Glutamatergic neuron (in vitro differentiated cells): Measurements from ENCODE around the gene ITSN1. TPM values are rescaled to one million over a fixed set of nuclear protein-coding genes. Genes with fewer than 3 reads are reported as not detected.
"Not testable (repeated sequence)": the region's sequence is repeated elsewhere in the genome, so short reads cannot be mapped to it uniquely, and the experiment has no call there.

Experiments used
- DNase-seq: peaks from one replicate; pipeline ENCODE4 v3.0.0; 2022
- H3K27ac Mint-ChIP-seq: one replicate; pipeline ENCODE4 v1.8.0; 2020; ENCODE audit warnings: mild to moderate bottlenecking, mixed read lengths, inconsistent platforms; ENCODE audit not compliant: unreplicated experiment
- H3K27me3 Mint-ChIP-seq: one replicate; pipeline ENCODE4 v1.8.0; 2020; ENCODE audit warnings: mild to moderate bottlenecking, moderate library complexity, mixed read lengths, inconsistent platforms; ENCODE audit not compliant: unreplicated experiment
- H3K36me3 Mint-ChIP-seq: one replicate; pipeline ENCODE4 v1.8.0; 2020; ENCODE audit warnings: mild to moderate bottlenecking, mixed read lengths, inconsistent platforms; ENCODE audit not compliant: unreplicated experiment
- H3K4me1 Mint-ChIP-seq: one replicate; pipeline ENCODE4 v1.8.0; 2020; ENCODE audit warnings: mild to moderate bottlenecking, low read depth, mixed read lengths, inconsistent platforms; ENCODE audit not compliant: unreplicated experiment
- H3K4me3 Mint-ChIP-seq: one replicate; pipeline ENCODE4 v1.8.0; 2020; ENCODE audit warnings: mild to moderate bottlenecking, mixed read lengths, inconsistent platforms; ENCODE audit not compliant: unreplicated experiment
- H3K9me3 Mint-ChIP-seq: one replicate; pipeline ENCODE4 v1.8.0; 2020; ENCODE audit warnings: mild to moderate bottlenecking, moderate library complexity, mixed read lengths, inconsistent platforms; ENCODE audit not compliant: unreplicated experiment
- long read RNA-seq: library from polyadenylated mRNA; unstranded; transcript quantifications from one replicate; pipeline ENCODE4 v2.0.0, GENCODE V29; 2020; ENCODE audit not compliant: unreplicated experiment
- total RNA-seq: library from RNA; stranded (reverse); fragmentation: NEBNext Ultra II Directional; extraction: Animal tissue kit (Norgen Biotek cat#: 25700); gene quantifications from one replicate; pipeline ENCODE4 v1.2.1, GENCODE V29; 2021; ENCODE audit not compliant: unreplicated experiment
- TF ChIP-seq, protein P1 (sequence below): fragments of 200-600 bp; sonication (generic); IDR thresholded peaks from one replicate; pipeline ENCODE4 v1.5.0; 2021; ENCODE audit not compliant: partially characterized antibody, unreplicated experiment

ITSN1 gene
- total RNA-seq, result 89.1 TPM
- long read RNA-seq, partial matches to known transcripts, result 25 of 32 reads
- long read RNA-seq, other reads (novel, unspliced or antisense), result 7 of 32 reads

DNA sequence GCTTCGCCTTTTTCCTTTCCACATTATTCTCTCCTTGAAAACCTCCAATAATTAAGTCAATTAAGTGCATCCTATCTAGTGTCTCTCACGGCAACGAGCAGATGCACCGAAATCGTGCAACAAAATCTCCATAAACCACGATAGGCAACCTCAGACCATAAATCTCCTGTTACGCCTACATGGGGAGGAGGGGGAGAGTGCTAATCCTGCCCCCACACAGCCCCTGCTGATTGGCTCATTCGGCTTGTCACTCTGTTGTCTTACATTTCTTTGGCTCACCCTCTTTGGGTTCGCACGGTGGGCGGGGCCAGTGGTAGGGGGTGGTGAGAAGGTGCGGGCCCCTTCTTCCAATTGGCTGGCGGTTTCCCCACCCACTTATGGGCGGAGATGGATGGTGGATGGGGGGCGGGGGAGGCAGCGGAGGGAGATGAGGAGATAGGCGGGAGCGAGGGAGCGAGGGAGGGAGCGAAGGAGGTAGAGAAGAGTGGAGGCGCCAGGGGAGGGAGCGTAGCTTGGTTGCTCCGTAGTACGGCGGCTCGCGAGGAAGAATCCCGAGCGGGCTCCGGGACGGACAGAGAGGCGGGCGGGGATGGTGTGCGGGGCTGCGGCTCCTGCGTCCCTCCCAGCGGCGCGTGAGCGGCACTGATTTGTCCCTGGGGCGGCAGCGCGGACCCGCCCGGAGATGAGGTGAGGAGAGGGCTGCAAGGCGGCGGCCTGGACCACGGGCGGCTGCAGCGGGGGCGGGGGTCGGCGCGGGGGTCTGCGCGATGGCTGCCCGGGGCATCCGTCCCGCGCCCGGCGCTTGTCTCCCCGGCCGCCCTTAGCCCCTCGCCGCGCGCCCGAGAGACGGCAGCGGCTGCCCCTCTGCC, at the start of gene ITSN1:
ITSN1 (plus strand) TSS at position 475 of the 869 bp plus-strand sequence. CDS start 76,328 bp downstream, outside the sequence.
- H3K36me3 Mint-ChIP-seq, result no peaks in the 10 kb centered on the region
- TF ChIP-seq, protein P1, sequence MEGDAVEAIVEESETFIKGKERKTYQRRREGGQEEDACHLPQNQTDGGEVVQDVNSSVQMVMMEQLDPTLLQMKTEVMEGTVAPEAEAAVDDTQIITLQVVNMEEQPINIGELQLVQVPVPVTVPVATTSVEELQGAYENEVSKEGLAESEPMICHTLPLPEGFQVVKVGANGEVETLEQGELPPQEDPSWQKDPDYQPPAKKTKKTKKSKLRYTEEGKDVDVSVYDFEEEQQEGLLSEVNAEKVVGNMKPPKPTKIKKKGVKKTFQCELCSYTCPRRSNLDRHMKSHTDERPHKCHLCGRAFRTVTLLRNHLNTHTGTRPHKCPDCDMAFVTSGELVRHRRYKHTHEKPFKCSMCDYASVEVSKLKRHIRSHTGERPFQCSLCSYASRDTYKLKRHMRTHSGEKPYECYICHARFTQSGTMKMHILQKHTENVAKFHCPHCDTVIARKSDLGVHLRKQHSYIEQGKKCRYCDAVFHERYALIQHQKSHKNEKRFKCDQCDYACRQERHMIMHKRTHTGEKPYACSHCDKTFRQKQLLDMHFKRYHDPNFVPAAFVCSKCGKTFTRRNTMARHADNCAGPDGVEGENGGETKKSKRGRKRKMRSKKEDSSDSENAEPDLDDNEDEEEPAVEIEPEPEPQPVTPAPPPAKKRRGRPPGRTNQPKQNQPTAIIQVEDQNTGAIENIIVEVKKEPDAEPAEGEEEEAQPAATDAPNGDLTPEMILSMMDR, result no peak
- H3K27ac Mint-ChIP-seq, result peak within 1 kb of the TSS; percentile 95
- H3K9me3 Mint-ChIP-seq, result peaks cover 10% of the 10 kb centered on the region
- peak within 1 kb of the TSS; percentile 97 for H3K4me3 Mint-ChIP-seq
- peaks cover 3% of the 10 kb centered on the region for H3K27me3 Mint-ChIP-seq
- peaks cover 10% of the 10 kb centered on the region for H3K4me1 Mint-ChIP-seq
- peak; percentile 100 for DNase-seq

- Mint-ChIP-seq H3K4me1 (no peaks in the 10 kb centered on the region), H3K27me3 (no peaks in the 10 kb centered on the region), H3K9me3 (no peaks in the 10 kb centered on the region), H3K4me3 (no peak overlapping the region), H3K36me3 (no peaks in the 10 kb centered on the region), H3K27ac (no peak overlapping the region)
- TF ChIP-seq, protein P1, result no peak
- DNase-seq, result no peak
Observed at GRCh38 chr21:33598051-33598450, 44.2 kb upstream of the ITSN1 start.

- Mint-ChIP-seq H3K27ac (no peak overlapping the region), H3K4me1 (no peaks in the 10 kb centered on the region), H3K36me3 (no peaks in the 10 kb centered on the region), H3K9me3 (no peaks in the 10 kb centered on the region), H3K4me3 (no peak overlapping the region), H3K27me3 (no peaks in the 10 kb centered on the region)
- TF ChIP-seq, protein P1, result no peak
- no peak for DNase-seq
Observed at GRCh38 chr21:33608559-33608958, 33.7 kb upstream of the ITSN1 start.

DNA sequence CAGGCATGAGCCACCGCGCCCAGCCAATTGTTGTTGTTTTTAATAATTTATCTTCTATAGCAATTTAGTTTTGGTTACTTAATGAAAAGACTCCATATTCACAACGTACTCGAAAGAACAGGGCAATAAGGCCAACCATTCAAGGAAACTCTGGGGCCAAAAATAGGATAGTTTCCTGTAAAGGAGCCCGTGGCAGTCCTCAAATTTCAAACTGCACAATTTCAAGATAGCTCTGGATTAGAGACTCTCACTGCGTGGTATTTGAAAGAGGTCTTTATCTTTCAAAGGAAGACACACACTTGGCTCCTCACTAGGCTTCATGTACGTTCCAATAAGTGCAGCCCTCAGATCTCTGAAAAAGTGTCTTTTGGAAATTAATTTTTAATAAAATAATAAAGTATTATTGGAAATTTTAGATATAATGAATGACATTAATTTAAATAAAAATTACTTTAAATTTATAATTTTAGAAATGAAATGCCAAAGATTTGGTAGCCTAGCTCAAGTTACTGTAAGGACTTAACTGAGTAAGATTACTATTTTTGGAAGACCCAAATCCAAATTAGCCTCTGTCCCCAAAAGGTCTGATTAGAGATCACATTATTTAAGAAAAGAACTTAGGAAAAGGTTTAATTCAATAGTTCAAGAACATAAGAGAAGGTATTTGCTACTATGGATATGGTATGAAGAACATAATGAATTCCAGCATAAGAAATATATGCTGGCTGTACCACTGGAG, 31.1 kb upstream of the ITSN1 start:
- no peak for DNase-seq
- TF ChIP-seq, protein P1, result no peak
- Mint-ChIP-seq H3K27ac (no peak overlapping the region), H3K9me3 (peaks cover 1% of the 10 kb centered on the region), H3K4me3 (no peak overlapping the region), H3K27me3 (no peaks in the 10 kb centered on the region), H3K36me3 (no peaks in the 10 kb centered on the region), H3K4me1 (no peaks in the 10 kb centered on the region)

DNA sequence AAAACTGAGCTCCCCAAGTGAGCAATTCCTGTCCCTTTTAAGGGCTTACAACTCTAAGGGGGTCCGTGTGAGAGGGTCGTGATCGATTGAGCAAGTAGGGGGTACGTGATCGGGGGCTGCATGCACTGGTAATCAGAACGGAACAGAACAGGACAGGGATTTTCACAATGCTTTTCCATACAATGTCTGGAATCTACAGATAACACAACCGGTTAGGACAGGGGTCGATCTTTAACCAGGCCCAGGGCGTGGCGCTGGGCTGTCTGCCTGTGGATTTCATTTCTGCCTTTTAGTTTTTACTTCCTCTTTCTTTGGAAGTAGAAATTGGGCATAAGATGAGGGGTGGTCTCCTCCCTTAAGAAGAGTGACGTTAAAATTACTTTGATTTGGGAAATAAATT, 24.7 kb upstream of the ITSN1 start:
- not testable (repeated sequence) for H3K4me3 Mint-ChIP-seq, H3K9me3 Mint-ChIP-seq, H3K27ac Mint-ChIP-seq, H3K27me3 Mint-ChIP-seq, H3K4me1 Mint-ChIP-seq, H3K36me3 Mint-ChIP-seq, DNase-seq
